ENCODE measurements around the gene BCL2A1.
"Not testable (repeated sequence)": the region's sequence is repeated elsewhere in the genome, so short reads cannot be mapped to it uniquely, and the experiment has no call there.

Gene BCL2A1

DNA sequence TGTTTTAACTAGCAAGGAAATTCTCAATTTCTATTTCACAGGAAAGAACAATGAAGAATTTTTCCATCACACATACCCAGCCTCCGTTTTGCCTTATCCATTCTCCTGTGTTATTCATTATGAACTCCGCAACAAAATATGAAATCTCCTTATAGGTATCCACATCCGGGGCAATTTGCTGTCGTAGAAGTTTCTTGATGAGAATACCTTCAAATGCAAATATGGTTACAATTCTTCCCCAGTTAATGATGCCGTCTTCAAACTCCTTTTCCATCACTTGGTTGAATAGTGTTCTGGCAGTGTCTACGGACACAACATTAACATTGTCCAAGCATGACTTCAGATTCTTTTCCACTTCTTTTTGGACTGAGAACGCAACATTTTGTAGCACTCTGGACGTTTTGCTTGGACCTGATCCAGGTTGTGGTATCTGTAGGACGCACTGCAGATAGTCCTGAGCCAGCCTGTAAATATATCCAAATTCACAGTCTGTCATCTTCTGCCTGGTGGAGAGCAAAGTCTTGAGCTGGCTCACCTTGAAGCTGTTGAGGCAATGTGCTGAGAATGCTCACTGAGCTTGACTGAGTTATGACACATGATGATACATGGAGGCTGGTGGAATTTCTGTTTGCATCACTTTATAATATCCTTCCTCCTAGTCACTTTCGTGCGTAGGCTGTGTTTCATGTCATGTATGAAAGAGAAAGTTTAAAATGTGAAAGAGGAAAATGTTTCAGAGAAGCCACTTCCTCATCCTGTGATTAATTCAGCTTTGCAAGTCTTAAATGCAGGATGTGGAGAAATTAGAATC is at the start of gene BCL2A1:
BCL2A1 (minus strand) TSS at position 573 of the 811 bp plus-strand sequence; CDS start at position 496, 77 bp downstream.
- DNase-seq (ENCODE audit: low spot score) = peak; percentile 67

DNA sequence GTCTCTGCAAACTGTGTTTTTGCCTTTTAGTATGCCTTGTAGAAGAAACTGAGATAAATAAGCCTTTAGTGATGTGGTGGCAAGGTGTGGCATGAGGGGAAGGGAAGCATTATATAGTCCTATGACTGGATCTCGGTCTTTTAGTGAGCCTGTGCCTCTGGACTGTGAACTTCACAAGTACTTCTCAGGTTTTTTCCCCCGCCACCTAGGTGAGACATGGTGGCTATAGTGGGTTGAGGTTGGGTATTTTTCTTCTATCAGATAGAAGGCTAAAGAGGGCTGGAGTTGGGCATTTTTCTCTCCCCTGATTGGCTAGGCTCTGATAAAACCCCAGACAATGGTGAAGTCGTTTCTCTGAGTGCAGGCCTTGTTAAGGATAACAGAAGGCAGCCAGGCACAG is 49.7 kb upstream of the BCL2A1 start:
- DNase-seq (ENCODE audit: low spot score) = no peak

GRCh38 chr15:80020149-80020548 is 49.2 kb upstream of the BCL2A1 start:
- DNase-seq (ENCODE audit: low spot score) = not testable (repeated sequence)

DNA sequence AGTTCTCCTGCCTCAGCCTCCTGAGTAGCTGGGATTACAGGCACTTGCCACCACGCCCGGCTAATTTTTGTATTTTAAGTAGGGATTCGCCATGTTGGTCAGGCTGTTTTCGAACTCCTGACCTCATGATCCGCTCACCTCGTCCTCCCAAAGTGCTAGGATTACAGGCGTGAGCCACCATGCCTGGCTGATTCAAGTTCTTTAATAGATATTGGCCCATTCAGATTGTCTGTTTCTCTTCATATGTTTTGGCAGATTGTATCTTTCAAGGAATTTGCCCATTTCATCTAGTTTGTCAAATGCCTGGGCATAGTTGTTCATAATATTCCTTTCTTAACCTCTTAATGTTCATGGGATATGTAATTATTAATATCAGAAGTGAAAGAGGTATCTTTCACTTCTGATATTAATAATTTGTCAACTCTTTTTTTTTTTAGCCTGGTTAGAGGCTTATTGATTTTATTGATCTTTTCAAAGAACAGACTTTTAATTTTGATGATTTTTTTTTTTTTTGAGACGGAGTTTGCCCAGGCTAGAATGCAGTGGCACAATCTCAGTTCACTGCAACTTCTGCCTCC is 48.3 kb upstream of the BCL2A1 start:
- DNase-seq (ENCODE audit: low spot score) = no peak

DNA sequence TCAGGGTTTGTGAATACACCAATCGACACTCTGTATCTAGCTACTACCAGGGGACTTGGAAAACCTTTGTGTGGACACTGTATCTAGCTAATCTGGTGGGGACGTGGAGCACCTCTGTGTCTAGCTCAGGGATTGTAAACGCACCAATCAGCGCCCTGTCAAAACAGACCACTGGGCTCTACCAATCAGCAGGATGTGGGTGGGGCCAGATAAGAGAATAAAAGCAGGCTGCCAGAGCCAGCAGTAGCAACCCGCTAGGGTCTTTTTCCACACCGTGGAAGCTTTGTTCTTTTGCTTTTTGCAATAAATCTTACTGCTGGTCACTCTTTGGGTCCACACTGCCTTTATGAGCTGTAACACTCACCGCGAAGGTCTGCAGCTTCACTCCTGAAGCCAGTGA is 46.1 kb upstream of the BCL2A1 start:
- not testable (repeated sequence) for DNase-seq (ENCODE audit: low spot score)

DNA sequence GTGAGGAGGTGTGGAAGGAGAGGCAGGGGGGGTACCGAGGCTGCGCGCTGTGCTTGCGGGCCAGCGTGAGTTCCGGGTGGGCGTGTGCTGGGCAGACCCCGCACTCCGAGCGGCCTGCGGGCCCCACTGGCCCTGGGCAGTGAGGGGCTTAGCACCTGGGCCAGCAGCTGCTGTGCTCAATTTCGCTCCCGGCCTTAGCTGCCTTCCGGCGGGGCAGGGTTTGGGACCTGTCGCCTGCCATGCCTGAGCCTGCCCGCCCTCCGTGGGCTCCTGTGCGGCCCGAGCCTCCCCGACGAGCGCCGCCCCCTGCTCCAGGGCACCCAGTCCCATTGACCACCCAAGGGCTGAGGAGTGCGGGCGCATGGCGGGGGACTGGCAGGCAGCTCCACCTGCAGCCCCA is 45.5 kb upstream of the BCL2A1 start:
- DNase-seq (ENCODE audit: low spot score) = not testable (repeated sequence)

DNA sequence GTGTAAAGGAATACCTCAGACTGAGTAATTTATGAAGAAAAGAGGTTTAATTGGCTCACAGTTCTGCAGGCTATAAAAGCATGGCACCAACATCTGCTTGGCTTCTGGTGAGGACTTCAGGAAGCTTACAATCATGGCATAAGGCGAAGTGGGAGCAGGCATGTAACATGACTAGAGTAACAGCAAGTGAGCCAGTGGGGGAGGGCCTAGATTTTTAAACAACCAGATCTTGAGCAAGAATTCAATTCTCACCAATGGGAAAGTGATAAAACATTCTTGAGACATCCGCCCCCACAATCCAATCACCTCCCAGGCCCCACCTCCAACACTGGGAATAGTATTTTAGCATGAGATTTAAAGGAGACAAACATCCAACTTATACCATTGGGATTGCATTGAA is 44.2 kb upstream of the BCL2A1 start:
- DNase-seq (ENCODE audit: low spot score) = no peak

DNA sequence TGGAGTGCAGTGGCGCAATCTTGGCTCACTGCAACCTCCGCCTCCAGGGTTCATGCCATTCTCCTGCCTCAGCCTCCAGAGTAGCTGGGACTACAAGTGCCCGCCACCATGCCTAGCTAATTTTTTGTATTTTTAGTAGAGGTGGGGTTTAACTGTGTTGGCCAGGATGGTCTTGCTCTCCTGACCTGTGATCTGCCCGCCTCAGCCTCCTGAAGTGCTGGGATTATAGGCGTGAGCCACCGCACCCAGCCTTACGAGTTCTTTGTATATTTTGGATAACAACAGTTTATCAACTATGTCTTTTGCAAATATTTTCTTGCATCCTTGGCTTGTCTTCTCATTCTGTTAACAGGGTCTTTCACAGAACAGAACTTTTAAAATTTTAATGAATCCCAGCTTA is 43.2 kb upstream of the BCL2A1 start:
- DNase-seq (ENCODE audit: low spot score) = not testable (repeated sequence)

DNA sequence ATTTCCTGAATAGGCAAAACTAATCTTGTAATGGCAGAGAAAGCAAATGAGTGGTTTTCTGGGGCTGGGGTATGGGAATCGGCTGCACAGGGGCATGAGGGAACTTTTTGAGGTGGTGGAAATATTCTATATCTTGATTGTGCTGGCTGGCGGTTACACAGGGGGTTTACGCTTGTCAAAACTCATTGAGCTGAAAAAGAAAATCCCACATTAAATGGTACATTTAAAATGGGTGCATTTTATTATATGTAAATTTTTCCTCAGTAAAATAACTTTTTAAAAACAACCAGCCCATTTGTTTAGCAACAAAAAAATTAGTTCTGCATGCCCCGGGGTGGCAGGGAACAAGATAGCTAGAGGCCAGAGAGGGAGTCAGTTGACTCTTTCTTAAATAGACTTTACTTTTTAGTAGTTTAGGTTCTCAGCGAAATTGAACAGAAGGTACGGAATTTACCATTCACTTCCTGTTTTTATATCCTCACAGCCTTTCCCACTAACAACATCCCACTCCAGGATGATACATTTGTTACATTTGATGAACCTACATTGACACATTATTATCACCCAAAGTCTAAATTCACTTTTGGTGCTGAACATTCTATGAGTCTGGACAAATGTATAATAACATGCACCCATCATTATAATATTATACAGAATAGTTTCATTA is 41.2 kb upstream of the BCL2A1 start:
- no peak for DNase-seq (ENCODE audit: low spot score)

DNA sequence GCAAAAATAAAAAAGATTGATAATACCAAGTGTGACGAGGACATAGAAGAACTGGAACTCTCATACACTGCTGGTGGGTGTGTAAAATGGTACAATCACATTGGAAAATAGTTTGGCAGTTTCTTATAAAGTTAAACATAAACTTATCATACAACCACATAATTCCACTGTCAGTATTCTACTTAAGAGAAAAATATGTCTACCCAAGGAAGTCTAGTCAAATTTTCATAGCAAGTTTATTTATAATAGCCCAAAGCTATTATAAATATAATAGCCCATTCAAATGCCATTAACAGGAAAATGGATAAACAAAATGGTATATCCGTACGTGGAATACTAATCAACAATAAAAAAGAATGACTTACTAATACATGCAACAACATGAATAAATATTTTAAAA is 40.6 kb upstream of the BCL2A1 start:
- no peak for DNase-seq (ENCODE audit: low spot score)

GRCh38 chr15:80011041-80011523 is 40.1 kb upstream of the BCL2A1 start:
- peak; percentile 61 for DNase-seq (ENCODE audit: low spot score)

GRCh38 chr15:80010131-80010673 is 39.2 kb upstream of the BCL2A1 start:
- DNase-seq (ENCODE audit: low spot score) = peak; percentile 14

DNA sequence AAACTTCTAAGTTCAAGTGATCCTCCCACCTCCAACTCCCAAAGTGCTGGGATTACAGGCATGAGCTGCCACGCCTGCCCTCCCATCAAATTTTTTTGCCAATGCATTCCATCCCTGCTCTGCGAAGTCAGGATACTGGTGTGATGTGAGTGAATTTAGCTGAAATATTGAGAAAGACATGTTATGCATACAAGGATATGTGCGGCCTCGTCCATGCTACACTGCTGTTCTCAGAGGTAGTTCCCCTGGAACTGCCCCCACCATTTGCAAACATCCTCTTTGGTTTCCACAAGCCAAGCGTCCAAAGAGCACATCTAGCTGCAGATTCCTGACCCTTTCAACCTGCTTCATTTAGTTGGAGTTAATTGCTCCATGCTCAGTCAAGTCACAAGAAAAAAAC is 36.5 kb upstream of the BCL2A1 start:
- no peak for DNase-seq (ENCODE audit: low spot score)

DNA sequence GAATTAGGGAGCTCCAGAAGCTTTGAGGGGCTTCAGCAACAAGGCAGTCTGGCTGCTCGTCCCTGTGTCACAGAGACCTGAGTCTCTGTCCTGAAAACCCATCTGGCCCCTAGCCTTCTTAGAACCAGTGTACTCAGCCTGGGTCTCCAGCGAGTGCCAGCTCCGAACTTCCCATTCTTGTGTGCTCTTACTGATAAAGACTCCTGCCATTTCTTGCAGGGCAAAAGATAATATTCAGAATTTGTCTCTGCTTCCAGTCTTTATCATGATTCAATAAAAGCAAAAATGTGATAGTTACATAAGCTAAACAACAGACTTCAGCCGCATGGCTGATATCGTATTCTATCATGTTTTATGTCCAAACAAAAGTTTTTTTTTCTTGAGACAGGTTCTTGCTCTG is 36.0 kb upstream of the BCL2A1 start:
- DNase-seq (ENCODE audit: low spot score) = no peak

GRCh38 chr15:80003934-80004472 is 33.0 kb upstream of the BCL2A1 start:
- no peak for DNase-seq (ENCODE audit: low spot score)

DNA sequence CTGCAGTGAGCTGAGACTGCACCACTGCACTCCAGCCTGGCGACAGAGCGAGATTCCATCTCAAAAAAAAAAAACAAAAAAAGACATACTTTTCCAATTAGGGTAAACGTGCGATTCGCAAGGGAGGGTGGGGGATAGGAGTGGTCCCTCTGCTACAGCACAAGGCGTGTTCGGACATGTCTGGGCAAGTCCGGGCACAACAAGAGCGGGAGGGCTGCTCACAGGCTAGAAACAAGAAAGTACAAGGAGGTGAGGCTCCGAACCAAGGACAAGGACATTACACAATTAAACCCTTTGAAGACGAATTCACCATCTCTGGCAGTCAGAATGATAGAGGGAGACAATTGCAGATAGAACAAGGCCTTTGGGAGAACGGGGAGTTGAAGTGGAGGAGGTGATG is 32.2 kb upstream of the BCL2A1 start:
- no peak for DNase-seq (ENCODE audit: low spot score)

DNA sequence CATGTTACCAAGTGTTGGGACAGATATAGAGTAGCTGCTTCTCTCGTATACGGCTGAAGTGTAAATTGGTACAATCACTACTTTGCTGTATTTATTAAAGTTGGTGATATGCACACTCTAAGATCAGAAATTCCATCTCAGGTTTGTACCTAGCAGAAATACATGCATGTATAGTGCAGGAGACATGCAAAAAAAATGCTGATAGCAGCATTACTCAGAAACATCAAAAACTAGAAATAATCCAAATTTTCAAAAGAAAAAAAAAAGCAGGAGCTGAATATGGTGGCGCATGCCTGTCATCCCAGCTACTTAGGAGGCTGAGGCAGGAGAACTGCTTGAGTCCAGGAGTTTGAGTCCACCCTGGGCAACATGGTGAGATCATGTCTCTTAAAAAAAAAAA is 31.3 kb upstream of the BCL2A1 start:
- DNase-seq (ENCODE audit: low spot score) = no peak

- peak; percentile 11 for DNase-seq (ENCODE audit: low spot score)
Observed at GRCh38 chr15:79994615-79995014, 23.6 kb upstream of the BCL2A1 start.

GRCh38 chr15:79991826-79992225 is 20.8 kb upstream of the BCL2A1 start:
- no peak for DNase-seq (ENCODE audit: low spot score)

DNA sequence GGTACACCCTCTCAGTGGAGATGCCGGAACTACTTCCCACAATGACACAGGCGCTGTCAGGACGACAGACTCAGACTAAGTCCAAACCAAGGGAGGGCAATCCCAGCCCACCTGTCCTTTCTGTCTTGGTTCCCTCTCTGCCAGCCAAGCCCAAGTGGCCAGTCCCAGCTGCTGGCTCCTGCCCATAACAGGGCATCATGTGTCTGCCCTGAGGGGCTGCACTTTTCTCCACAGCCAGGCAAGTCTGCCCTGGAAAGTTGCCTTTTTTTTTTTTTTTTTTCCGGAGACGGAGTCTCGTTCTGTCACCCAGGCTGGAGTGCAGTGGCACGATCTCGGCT is 20.0 kb upstream of the BCL2A1 start:
- DNase-seq (ENCODE audit: low spot score) = no peak

DNA sequence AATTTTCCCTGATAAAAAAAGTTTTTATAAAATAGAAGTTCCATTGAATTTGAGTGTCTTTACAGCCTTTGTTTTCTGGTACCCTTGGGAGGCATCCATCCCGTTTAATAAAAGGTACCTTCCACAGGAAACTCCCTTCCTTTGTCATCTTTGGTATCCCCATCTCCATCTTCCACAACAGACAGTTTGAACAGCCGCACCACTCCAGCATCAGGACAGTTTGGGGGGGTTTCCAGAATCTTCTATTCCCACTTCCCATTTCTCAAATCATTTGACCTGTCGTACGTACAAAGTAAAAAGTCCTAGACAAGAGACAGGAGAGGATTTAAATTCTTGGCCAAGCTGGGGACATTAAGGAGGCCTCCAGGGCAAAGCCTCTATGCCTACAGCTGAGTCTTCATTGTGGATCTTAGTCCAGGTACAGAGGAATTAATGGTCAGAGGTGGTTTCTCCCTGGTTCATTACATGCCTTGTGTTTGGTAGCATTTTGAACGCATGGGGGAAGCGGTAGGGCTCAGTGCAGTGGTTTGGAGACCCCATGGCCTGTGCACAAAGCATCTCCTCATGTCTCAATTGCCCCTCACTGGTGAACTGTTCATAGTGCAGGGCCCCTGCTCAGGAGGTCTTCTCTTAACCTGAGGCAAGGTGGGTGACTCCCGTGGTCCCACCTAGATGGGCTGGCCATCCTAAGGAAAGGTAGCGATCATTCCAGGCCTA is 19.4 kb upstream of the BCL2A1 start:
- no peak for DNase-seq (ENCODE audit: low spot score)

DNA sequence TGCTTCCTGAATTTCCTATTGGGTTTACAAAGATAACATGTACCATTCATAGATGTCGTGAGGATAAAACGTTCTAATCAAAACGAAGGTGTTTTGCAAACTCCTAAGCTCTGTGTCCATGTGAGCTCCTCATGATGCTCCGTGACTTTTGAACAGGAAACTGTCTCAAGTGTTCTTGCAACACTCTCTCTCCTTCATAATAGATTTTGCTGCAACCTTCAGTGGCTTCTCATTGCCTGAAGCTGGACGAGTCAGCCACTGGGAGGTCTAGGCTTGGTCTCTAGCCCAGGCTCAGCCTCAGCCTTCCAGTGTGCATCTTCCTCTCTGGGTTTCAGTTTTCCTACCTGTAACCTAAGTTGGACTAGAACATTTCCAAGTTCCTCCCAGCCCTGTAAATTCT is 18.7 kb upstream of the BCL2A1 start:
- peak; percentile 18 for DNase-seq (ENCODE audit: low spot score)

Data from AG08395 (cell line).